KG1 (cell line): ENCODE results near the gene ANKZF1.
A peak's percentile ranks its signal among the peaks of the same experiment; 100 is the strongest.

ENCODE experiments used
- DNase-seq: peaks from one replicate; lab custom pipeline; 2025; lab: John Stamatoyannopoulos, UW

Gene ANKZF1

GRCh38 chr2:219207884-219208740, 21.5 kb upstream of the ANKZF1 start:
- DNase-seq: no peak

GRCh38 chr2:219209236-219210195, 20.1 kb upstream of the ANKZF1 start:
- DNase-seq: peak; percentile 75

DNA sequence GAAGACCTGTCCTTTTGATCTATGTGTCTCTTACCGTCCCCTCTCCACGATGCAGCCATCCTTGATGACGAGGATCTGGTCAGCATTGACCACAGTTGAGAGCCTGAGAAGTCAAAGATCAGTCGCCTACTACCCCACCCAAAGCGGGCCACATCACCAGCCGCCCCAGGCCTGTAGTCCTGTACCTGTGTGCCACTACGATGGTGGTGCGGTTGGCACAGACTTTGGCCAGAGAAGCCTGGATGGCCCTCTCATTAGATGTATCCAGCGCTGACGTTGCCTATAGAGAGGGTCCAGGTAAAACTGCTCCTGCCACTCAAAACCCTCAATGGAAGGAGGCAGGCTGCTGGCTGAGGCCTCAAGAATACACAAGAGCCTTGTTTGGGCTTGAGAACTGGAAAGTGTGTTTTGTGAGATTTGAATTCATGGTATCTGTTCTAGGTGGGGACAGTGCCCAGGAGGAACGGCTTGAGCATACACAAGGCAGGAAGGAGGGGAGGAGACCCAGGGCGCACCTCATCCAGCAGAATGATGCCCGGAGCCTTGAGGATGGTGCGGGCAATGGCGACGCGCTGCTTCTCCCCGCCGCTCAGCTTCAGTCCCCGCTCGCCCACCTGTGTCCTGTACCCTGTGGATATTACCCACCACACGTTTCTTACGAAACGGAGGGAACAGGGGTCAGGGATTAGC, 19.3 kb upstream of the ANKZF1 start:
- DNase-seq: no peak

GRCh38 chr2:219210886-219211362, 18.7 kb upstream of the ANKZF1 start:
- DNase-seq: no peak

GRCh38 chr2:219213026-219213415, 16.6 kb upstream of the ANKZF1 start:
- no peak for DNase-seq

GRCh38 chr2:219213486-219214071, 16.0 kb upstream of the ANKZF1 start:
- DNase-seq: no peak

DNA sequence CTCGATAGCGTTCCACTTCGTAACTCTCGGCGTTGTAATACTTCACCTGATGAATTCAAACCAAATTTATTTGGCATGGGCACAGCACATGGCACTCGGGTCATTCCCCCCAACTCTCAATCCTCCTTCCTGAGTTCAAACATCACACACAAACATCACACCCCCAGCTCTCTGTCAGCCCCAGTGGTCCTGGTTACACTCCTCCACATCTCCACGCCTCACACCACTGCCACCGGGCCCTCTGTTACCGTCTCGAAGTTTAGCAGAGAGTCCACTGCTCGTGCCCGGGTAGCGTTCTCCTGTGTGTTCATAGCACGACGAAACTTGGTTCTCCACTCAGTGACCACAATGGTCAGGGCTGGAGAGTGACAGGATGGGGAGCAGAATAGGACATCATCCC, 15.5 kb upstream of the ANKZF1 start:
- DNase-seq: no peak

- DNase-seq: no peak
Observed at GRCh38 chr2:219214786-219215185, 14.8 kb upstream of the ANKZF1 start.

GRCh38 chr2:219215871-219216534, 13.6 kb upstream of the ANKZF1 start:
- DNase-seq: no peak

GRCh38 chr2:219216535-219216915, 13.1 kb upstream of the ANKZF1 start:
- DNase-seq: no peak

DNA sequence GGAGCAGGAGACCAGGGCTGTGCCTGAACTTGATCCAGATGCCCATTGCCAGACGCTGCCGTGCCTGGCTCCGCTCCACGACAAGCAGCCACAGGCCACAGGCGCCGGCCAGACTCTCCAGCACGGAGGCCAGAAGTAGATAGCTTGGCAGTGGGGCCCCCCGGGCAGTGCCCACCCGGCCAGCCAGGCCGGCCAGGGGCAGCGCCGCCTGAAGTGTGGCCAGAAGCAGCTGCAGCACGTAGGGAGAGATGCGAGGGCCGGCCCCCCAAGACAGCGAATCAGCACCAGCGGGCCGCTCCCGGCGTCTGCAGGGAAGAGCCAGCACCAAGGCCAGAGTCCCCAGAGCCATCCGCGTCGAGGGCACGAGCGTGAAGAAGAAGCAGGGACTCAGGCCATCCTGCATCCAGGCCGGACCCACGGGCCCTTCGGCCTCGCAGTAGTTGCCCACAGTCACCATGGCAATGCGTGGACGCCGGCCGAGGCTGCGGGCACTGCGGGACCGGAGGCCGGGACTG, 11.3 kb upstream of the ANKZF1 start:
- DNase-seq: no peak

GRCh38 chr2:219218732-219219701, 10.6 kb upstream of the ANKZF1 start, which contains the start of gene ABCB6:
Gene ABCB6 (minus strand): TSS chr2:219218958. CDS start chr2:219218673, 285 bp downstream.
- DNase-seq: no peak

GRCh38 chr2:219219784-219220532, 9.6 kb upstream of the ANKZF1 start:
- DNase-seq: no peak

- no peak for DNase-seq
Observed at GRCh38 chr2:219220652-219221402, 8.8 kb upstream of the ANKZF1 start.

- no peak for DNase-seq
Observed at GRCh38 chr2:219221957-219222518, 7.6 kb upstream of the ANKZF1 start.

DNA sequence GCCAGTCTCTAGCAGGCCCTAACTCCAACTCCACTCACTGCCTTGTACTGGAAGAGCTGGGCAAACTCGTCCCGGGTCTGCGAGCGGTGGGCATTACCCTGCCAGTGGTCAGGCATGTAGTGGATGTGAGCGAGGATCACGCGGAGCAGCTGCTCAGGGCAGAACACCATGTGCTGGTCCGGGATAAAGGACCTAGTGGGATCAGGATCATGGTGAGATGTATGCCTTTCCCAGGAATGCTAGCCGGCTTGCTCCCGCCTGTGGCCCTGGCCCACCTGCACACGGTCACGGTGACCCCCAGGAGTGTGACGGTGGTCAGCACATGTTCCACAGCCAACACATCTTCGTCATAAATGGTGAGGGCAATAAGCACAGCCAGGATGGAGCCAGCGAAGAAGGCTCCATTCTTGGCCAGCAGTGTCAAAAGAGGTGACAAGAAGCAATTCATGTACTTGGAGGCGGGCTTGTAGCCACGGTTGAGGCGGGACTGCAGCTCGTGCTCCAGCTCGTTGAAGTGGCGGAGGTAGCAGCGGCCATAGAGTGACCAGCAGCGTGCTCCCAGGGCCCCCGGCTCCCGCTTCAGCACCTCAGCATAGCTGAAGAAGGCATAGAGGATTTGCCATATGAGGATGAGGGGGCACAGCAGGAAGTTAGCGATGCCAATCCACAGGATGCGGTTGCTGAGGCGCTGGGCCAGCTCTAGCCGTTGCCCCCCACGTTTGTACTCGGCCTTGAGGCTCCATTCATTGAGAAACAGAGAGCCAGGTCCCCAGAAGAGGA, 5.6 kb upstream of the ANKZF1 start:
- DNase-seq: no peak

- no peak for DNase-seq
Observed at GRCh38 chr2:219225350-219225749, 4.3 kb upstream of the ANKZF1 start.
